SH-SY5Y (cell line): ENCODE data around the gene HSD3B7.

ENCODE experiments used
- GATA2 ChIP-seq: IDR thresholded peaks from 2 replicates; pipeline ENCODE4 v1.6.1; 2011; ENCODE audit warnings: mild to moderate bottlenecking, low read depth, low read length
- GATA3 ChIP-seq: IDR thresholded peaks from 2 replicates; pipeline ENCODE4 v1.6.1; 2011; ENCODE audit warnings: low read depth, mild to moderate bottlenecking, low read length, moderate library complexity

DNA sequence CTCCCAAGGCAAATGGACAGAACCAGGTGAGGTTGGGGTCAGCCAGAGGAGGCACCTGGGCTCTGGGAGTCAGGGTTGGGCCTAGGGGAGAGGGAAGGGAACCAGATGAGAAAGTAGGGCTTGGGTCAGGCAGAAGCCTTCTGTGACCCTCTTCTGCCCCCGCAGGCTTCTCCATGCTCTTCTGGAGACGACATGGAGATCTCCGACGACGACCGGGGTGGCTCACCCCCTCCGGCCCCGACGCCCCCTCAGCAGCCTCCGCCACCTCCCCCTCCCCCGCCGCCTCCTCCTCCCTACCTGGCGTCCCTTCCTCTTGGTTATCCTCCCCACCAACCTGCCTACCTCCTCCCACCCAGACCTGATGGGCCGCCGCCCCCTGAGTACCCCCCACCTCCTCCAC, 19.6 kb upstream of the HSD3B7 start:
- no peak for TF ChIP-seq GATA2
- TF ChIP-seq GATA3 = no peak
